Sigmoid colon (tissue), 4 donors: Measurements from ENCODE around the gene USF1.

Source experiments
- POLR2A ChIP-seq, 2 donors: fragments of 450-650 bp; IDR thresholded peaks; one replicate each; pipeline ENCODE4 v1.6.1; 2016; ENCODE audit warnings: antibody characterized with exemption in 2 of 2, mild to moderate bottlenecking in 2 of 2, moderate library complexity in 2 of 2
- POLR2AphosphoS5 ChIP-seq, 4 donors: sonication (generic); formaldehyde crosslinking; IDR thresholded peaks; one replicate each; pipeline ENCODE4 v1.6.1; 2017; ENCODE audit warnings: antibody characterized with exemption in 4 of 4
- TF ChIP-seq, protein P1 (sequence below), 4 experiments: fragments of 450-650 bp in 3 of 4; fragments of 200-600 bp in 1 of 4; IDR thresholded peaks; one replicate each; pipeline ENCODE4 v1.5.1; 2016 to 2019; ENCODE audit warnings: antibody characterized with exemption in 4 of 4, mild to moderate bottlenecking in 3 of 4, moderate library complexity in 2 of 4

GRCh38 chr1:161031874-161032273 is 13.9 kb downstream of the USF1 start:
- TF ChIP-seq POLR2AphosphoS5 (IDR thresholded peaks at IDR 0.05) (no peak), POLR2A (IDR thresholded peaks at IDR 0.05) (no peak)
- TF ChIP-seq, protein P1, sequence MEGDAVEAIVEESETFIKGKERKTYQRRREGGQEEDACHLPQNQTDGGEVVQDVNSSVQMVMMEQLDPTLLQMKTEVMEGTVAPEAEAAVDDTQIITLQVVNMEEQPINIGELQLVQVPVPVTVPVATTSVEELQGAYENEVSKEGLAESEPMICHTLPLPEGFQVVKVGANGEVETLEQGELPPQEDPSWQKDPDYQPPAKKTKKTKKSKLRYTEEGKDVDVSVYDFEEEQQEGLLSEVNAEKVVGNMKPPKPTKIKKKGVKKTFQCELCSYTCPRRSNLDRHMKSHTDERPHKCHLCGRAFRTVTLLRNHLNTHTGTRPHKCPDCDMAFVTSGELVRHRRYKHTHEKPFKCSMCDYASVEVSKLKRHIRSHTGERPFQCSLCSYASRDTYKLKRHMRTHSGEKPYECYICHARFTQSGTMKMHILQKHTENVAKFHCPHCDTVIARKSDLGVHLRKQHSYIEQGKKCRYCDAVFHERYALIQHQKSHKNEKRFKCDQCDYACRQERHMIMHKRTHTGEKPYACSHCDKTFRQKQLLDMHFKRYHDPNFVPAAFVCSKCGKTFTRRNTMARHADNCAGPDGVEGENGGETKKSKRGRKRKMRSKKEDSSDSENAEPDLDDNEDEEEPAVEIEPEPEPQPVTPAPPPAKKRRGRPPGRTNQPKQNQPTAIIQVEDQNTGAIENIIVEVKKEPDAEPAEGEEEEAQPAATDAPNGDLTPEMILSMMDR (IDR thresholded peaks at IDR 0.05): no peak
